Inflammatory macrophage treated with lipopolysaccharide for 1 hour (primary cell): ENCODE results near the gene ADRA2C.

Experiments
- DNase-seq, 2 donors: peaks; one replicate each; pipeline ENCODE4 v3.0.0-alpha.2; 2020 to 2022

The ADRA2C gene

DNA sequence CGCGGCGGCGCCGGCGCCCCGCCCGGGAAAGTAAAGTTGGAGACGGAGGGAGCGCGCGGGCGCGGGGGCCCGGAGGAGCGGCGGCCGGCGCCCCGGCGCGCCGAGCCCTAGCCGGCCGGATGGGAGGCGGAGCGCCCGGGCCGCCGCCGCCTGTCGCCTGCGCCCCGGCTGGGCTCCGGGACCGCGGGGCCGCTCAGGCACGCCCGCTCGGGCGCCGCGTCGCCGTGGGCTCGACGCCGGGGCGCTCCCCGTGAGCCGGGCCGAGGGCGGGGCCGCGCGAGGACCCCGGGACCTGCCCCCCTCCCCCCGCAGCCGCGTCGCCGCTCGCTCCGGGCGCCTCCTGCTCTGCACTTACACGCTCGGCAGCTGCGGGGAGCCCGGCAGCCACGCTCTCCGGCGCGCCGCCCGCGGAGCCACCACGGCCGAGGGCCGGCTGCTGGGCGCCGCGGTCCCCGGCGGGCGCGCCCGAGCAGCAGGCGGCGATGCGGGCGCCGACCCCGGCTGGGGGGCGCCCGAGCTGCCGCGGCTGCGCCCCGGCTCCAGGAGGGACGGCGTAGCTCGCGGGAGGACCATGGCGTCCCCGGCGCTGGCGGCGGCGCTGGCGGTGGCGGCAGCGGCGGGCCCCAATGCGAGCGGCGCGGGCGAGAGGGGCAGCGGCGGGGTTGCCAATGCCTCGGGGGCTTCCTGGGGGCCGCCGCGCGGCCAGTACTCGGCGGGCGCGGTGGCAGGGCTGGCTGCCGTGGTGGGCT, at the start of gene ADRA2C:
Gene ADRA2C (plus strand): TSS at position 350 of the 749 bp plus-strand sequence. CDS start 222 bp downstream, at position 572.
- DNase-seq: no peak

DNA sequence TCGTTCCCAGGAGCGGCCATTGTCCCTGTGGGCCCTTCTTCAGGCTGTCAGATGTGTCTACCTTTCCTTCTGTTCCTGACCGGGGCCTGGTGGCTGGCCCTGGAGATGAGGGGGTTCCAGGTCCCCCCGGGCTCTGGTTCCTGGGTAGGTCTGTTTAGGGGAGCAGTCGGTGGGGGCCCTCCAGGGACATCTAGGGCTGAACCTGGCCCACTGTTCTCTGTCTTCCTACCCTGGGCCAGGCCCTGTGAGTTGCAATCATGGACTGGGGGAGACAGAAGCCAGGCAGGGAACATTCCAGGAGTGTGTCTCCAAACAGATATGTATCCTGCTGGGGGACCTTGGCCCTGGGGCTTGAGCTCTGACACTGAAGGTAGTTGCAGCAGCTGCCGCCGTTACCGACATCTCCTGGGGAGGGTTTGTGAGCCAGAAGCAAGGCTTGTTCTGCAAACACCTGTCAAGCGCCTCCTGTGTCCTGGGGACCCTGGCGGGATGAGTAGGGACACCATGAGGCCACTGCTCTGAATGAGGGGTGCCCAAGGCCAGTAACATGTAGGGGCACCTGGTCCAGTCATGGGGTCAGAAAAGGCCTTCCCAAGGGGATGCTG, 49.5 kb upstream of the ADRA2C start:
- no peak for DNase-seq

DNA sequence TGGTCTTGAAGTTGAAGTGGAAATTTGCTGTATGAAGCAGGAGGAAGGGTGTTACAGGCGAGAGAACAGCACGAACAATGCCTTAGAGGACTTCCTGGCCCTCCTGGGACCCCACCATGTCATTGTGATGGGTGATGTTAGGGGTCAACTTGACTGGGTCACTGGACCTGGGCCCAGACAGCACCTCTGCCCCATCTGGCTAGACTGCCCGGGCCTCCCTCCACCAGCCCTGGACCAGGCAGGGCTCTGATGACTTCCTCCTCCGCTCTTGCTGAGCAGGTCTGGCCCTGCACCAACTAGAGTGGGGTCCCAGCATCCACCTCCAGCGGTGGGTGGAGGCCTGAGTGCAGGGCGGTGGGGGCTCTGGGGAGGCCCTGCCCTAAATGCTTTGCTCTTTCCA, 48.9 kb upstream of the ADRA2C start:
- DNase-seq: no peak

DNA sequence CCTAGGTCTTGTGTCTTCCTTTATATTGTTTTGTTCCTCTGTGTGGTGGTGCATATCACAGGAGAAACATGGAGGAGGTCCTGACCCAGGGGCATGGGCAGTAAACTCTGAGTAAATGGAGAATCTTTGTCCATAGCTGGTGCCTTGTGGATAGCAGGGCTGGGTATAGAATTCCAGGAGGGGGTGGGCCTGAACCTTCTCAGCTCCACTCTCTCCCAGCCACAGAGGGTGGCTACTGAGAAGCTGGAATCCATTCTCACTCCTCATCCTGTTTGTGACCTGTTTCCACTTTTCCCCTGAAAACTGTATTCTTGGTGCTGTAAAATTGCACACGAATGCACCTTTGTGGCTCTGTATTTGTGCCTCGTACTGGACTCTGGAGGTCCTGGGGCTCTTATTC, 47.7 kb upstream of the ADRA2C start:
- no peak for DNase-seq

DNA sequence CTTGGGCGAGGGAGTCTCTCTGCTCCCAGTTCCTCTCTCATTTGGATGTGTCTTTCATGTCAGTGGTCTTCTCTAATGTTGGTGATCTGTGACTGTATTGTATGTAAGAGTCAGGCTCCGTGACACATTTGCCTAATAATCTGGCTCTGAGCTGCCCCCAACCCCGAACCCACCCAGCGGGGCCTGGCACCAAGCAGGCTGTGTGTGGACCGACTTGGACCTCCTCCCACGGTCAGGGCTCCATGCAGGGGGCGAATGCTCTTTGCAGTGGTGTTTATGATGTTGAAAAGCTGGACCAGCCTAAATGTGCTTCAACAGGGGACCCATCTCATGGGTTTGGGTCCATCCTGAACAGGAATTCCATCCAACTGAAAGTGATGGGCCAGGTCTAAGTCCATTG, 47.0 kb upstream of the ADRA2C start:
- no peak for DNase-seq

DNA sequence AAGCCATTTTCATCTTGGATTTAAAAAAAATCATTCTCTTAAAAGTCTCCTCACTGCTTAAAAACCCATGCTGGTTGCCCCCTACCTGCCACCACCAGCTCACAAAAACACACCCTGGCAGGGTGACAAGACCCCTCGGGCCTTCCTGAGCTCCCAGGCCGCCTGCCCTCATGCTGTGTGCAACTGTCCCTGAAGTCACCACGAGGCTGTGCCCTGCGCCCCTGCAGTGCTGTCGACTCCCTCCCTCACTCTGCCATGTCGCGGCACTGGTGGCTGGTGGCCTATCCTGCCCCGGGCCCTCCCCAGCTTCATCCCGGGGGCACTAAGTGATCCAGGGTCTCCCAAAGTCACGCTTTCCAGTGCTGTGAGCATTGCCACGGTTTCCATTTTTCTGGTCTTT, 46.3 kb upstream of the ADRA2C start:
- no peak for DNase-seq

DNA sequence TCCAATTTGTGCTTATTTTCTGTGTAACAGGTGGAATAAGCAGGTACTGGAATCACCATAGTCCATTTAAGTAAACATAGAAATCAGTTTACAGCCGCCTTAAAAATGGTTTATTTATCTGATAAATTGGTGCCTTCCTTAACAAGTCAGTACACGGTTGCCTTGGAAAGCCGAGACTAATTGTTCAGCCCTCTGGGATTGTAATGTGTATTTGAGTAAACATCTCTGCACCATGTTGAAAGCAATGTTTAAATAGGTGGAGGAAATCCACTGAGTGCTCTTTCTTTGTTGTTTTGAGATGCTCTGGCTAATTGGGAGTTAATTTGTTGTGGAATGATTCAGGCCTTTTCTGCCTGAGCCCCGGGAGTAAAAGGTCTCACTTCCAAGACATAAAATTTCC, 45.7 kb upstream of the ADRA2C start:
- DNase-seq: no peak

DNA sequence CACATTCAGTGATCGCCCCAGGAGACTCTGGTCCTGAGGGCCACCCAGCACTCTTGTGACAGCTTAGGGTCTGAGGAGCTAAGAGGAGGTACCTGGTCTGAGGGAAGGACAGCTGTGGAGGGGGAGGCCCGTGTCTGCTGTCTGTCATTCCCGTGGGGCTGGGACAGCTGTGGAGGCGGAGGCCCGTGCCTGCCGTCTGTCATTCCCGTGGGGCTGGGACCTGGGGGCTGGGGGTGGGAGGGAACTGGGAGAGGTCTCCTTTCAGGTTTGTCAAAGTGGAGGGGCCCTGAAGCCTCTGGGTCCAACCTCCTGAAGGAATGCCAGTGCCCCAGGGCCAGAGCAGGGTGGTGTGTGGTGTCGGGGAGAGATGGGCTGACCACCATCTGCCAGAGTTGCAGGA, 45.0 kb upstream of the ADRA2C start:
- no peak for DNase-seq

DNA sequence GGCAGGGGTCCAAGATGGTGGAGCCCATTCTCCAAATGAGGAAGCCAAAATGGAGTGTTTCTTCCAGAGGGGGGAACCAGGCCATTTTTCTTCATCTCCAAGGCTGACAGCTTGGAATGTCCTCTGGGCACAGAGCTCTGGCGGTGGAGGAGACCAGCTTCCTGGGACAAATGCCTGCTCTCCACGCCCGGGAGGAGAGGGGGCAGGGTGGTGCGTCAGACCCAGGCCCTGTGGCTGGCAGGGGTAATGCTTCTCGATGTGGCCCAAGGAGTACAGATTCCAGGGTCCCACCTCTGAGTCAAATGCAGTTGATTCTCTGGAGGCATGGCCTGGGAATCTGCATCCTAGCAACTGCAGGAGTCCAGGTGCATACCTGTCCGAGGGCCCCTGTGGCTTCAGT, 44.6 kb upstream of the ADRA2C start:
- DNase-seq: no peak

DNA sequence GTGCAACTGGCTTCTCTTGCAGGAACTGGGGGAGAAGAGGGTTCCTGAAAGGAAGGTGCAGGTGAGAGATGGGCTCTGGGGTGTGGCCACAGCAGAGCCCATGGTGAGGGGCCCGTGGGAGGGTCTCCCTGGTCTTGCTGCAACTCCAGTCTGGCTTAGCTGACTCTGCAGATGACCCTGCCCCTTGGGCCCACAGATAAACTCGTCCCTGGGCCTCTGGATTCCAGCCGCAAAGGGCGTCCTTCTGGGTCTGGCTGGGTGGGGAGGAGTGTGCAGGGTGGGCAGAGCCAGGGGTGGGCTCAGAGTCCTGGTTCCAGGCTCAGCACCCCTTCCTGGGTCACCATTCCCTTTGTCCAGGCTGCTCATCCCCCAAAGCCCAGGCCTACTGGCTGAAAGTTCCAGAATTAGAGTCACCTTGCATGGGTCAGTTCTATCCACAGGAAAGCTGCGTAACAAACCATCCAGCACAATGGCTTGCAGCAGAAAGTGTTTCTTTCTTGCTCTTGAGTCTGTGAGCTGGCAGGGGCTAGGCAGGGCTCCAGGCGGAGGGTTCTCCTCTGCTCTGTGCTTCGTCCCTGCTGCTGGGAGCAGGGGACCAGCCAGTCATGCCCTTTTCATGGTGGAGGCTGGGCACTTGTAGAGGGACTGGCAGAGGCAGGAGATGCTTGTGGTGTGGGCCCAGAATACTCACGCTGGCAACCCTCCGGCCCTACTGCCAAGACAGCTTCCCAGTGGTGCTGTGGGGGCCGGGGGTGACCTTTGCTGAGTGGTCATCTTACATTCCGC, 43.5 kb upstream of the ADRA2C start:
- no peak for DNase-seq

DNA sequence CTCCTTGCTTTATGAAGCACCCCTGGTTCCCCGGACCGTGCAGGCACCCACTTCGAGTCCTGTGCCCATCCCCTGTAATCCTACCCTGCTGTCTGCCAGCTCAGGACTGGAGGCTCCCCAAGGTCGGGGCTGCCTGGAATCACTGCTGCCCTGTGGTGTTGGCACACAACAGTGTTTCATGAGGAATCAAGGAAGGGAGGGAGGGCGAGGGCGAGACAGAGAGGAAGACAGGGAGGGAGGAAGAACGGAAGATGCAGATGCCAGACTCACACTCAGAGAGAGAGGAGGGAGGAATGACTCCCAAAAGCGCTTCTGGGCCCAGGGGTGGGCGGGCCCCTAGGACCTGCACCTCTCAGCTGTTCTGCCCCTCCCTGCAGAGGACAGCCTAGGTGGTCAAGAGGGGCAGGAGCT, 42.9 kb upstream of the ADRA2C start:
- no peak for DNase-seq

DNA sequence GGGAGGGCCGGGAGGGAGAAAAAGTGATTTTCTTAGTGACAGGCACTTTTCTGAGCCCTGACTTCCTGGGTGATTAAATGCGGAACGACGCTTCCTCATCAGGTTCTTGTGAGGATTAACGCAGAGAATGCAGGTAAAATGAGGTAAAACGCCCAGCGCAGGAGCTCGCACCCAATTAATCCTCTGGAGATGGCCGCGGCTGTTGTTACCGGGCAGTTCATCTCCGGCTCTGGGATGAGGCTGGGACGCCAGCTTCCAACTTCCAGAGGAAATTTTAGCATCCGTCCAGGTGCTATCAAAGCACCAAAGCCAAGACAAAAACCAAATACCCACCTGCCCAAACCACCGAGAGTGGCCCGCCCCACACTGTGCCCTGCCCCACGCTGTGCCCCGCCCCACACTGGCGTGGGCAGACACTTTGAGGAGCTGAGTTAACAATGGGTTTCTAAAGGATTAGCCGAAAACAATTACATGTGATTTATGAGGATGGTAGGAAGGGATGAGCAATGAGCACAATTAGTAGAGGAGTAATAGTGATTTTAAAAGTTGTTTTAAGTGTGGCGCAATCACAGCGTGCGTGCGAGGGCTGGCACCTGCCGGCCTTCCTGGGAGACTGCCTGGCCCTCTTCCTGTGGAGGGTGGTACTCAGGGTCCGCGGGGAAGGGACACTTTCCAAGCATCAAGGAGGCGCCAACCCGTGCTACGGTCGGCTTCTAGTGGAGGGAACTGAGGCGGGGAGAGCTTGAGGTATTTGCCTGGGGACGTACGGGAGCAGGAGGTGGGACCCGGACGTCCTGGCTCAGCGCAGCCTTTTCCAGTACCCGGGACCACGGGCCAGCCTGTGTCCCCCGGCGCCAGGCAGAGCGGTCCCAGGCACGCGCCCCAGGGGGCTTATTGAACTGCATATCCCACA, 41.6 kb upstream of the ADRA2C start:
- DNase-seq: no peak

DNA sequence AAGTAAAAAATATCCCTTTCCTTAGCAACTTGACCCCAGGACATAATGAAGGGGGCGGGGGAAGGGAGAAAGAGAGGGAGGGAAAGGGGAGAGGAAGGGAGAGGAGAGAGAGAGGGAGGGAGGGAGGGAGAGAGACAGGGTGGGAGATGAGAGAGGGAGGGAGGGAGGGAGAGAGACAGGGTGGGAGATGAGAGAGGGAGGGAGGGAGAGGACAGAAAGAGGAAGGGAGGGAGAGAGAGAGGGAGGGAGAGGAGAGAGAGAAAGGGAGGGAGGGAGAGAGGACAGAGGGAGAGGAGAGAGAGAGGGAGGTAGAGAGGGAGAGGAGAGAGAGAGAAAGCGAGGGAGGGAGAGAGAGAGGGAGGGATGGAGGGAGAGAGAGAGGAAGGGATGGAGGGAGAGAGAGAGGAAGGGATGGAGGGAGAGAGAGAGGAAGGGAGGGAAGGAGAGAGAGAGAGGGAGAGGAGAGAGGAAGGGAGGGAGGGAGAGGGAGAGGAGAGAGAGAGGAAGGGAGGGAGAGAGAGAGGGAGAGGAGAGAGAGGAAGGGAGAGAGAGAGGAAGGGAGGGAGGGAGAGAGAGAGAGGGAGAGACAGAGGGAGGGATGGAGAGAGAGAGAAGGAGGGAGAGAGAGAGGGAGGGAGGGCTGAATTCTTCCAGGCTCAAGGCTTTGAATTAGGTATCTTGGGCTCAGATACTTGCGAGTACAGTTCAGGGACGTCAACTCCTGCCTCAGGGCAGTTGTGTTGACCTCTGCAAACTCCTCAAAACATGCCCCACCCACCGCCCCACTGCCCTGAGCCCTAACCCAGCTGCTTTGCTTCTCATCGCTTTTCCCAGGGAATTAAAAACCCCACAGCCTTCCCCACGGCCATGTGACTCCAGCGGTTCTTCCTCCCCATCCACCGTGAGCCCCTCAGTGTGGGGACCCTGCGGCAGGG, 40.0 kb upstream of the ADRA2C start:
- DNase-seq: no peak

DNA sequence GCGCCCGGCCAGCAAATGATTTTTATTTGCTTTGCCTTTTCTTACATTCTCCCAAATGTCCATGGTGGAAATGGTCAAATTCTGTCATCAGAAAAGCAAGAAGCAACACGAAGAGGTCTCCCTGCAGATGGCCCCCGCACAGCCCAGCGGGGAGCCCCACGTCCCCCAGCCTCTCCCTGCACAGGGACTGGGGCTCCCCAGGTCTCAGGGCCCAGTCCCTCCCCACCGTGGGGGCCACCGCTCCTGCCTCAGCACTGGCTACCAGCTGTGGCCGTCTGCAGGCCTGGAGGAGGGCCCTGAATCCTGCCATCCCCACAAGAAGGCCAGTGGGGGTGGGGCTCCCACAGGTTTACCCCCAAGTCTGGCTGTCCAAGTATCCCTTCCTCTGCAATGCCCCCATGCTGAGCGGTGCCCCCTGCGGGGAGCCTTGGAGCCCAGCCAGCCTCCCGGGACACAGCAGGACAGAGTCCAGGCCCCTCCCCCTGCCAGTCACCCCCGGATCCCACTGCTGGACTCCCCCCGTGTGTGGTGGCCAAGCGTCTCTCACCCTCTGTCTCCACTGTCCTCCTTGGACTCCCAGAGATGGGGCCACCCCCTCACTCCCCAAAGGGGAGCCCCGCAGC, 38.2 kb upstream of the ADRA2C start:
- DNase-seq: no peak

DNA sequence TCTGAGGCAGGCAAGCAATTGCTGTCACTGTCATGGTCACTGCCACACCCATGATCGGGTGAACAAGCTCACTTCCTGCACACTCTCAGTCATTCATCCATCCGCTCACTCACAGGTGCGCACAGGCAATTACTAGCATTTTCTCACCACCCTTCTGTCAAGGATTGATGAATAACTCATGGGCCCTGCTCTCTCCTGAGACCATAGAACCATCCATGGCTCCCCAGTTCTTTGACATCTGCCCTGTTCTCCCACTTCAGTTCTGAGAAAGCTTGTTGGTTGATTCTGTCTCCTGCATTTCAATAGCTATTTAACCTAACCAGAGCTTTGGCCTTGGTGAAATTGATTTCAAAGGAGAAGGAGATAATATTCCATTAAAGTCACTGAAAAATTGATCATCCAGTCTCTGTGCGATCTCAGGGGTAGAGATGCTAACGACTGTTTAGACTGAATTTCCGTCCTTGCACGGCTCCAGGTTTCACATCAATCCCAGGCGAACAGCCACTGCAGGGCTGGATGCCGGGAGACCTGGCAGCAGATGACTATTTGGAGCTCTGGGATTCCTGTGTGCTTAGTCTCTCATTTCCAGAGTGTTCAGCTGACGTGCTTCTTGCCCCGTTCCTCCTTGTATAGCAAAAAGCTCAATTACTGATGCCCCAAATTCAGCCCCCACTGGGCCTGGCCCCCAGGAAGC, 36.9 kb upstream of the ADRA2C start:
- no peak for DNase-seq

DNA sequence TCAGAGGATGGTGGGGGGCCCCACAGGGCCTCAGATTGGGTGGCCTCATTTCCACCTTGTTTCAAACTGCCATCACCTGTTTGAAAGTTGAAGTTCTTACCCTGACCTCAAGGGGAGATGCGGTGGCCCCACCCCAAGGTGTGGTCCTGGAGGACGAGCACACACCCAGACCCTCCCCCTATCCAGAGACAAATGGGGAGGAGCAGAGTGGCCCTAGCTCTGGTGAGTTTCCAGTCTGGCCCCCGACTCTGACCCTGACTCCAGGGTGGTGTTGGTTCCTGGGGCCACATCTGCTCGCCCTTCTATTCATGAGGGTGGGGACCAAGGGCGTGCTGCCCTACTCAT, 36.3 kb upstream of the ADRA2C start:
- DNase-seq: no peak

DNA sequence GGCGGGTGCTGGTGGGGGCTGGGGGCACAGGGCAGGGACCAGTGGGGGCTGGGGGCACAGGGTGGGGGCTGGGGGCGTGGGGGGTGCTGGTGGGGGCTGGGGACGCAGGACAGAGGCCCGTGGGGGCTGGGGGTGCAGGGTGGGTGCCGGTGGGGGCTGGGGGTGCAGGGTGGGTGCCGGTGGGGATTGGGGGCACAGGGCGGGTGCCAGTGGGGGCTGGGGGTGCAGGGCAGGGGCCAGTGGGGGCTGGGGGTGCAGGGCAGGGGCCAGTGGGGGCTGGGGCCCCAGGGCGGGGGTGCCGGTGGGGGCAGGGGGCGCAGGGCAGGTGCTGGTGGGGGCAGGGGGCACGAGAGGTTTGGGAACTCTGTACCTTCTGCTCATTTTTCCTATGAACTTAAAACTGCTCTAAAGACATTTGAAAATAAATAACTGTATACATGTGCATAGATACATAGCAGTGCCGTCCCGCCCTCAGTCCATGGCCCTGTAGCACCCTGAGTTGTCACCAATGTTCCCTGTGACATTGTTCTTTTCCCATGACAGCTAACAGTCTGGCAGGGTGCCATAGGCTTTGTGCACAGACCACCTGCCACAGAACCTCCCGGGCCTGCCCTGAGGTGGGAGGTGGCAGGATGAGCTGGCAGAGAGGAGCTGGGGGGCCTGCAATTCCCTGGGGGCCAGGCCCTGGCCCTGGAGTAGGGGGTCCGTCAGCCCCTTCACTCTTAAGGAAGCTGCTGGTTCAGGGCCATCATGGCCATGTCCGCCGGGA, 35.6 kb upstream of the ADRA2C start:
- DNase-seq: no peak

DNA sequence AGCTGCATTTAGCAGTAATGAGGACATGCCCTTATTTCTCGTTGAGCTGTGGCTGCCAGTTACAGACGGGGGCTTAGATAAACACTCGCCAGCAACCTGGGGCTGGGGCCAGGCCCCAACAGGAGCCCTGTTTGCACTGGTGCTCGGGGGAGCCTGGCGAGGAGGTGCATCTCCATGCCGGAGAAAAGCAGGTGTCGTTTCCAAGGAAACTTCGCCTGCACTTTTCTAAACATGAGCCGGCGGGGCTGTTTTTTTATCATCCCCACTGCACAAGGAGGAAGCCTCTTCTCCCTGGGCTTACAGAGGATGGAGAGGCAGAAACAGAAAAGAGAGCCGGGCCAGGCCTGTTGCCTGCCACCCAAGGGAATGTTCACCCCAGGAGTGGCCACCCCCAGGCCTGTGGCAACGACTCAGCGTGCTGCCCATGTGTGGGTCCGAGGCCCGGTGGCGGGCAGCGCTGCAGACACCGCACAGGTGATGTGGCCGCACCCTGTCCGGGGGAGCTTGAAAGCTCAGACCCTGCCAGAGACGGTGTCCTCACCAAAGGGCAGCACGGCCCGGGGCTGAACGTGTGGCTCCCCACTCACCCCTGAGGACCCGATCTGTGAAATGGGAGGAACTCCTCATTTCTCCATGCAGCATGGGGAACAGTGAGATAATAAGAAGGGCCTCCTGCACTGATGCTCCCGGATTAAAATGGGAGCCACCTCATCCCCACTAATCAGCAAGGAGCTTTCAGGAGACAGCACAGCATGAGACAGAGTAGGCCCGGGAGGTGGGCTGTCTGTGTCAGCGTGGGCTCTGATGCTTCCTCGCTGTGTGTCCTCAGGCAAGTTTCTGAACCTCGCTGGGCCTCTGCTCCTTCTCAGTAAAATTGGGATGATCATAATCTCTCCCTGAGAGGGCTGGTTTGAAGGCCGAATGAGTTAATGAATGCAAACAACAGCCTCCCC, 33.8 kb upstream of the ADRA2C start:
- DNase-seq: no peak

DNA sequence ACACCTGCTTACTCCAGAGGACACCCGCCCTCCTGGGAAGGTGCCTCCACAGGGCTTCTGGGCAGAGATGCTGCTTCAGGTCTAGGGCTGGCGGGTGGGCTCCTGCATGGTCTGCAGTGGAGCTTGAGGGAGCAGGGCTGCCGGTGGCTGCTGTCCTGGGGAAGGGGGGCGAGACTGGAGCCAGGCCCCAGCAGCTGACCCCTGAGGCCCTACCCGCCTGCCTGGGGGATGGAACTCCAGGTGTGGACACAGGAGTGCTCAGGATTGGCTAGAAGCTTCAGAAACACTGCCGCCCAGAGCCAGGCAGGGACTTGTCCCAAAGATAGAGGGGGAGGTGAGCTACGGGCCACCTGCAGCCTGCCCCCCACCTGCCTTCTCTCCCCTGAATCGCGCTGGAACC, 33.0 kb upstream of the ADRA2C start:
- no peak for DNase-seq
